GM21825 (cell line): Measurements from ENCODE around the gene HCK.

Experiments used
- ATAC-seq: cut with Tn5 transposase; IDR thresholded peaks from one replicate; pipeline ENCODE4 v1.9.1; 2021; ENCODE audit warnings: mild to moderate bottlenecking, moderate library complexity; ENCODE audit not compliant: unreplicated experiment

HCK gene

DNA sequence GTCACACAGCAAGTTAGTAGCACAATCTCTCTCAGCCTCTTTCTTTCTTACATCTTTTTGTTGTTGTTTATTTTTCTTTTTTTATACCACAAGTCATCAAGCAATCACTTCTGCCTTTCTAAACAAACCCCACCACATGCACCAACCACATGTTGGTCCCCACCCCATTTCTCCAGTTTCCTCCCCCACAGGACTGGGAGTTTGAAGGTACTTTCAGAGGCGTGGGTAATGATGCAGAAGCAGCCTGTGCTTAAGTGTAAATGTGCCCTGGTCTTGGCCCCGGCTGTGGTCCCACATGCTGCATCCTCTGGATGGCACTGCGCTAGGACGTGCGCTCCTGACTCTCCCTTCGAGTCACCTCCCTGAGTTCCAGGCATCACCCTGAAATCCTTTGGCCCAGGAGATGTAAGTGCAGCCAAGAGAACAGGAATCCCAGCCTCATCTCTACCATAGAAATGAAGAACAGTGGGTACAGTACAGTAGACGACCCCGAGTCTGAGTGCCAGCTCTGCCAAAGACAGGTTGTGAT is 5.7 kb downstream of the HCK start:
- ATAC-seq, result no peak

DNA sequence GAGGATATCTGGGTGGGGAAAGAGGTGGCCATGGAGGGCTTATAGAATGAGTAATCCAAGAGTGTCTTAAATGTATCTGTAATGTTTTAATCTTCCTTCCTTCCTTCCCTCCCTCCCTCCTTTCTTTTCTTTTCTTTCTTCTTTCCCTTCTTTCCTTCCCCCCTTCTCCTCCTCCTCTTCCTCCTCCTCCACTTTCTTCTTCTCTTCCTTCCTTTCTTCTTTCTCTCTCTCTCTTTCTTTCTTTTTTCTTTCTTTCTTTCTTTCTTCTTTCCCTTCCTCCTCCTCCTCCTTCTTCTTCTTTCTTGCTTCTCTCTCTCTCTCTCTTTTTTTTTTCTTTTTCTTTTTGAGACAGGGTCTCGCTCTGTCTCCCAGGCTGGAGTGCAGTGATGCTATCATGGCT is 7.1 kb downstream of the HCK start:
- ATAC-seq, result no peak

DNA sequence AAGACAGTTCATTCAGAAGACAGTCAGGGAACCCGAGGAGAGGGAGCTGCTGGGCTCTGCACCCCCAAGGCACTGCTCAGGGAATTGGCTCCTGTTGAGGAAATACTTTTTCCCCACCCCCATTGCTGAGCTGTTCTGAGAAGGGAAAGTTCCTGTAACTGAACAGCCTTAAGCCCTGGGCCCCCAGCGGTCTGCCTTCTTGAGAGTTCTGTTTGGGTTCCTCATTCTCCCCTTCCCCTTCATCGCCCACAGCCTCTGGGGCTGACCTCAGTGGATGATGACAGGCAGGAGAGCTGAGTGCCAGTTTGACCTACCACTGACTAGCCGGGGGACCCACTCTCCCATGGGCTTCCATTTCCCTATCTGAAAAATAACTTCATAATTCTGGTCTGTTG is 10.7 kb downstream of the HCK start:
- ATAC-seq, result no peak

DNA sequence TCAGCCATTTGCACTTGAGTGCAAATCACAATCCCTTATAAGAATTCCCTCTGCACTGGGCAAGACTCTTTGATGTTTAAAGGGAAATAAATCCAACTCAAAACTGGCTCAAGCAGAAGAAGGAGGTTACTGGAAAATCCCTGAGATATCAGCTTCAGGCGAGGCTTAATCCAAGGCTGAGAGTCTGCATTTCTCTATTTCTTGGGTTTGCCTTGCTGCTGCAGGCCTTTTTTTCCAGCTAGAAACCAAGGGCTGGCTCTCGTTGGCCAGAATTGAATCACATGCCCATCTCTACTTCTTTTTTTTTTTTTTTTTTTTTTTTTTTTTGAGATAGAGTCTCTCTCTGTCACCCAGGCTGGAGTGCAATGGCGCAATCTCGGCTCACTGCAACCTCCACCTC is 11.7 kb downstream of the HCK start:
- no peak for ATAC-seq

DNA sequence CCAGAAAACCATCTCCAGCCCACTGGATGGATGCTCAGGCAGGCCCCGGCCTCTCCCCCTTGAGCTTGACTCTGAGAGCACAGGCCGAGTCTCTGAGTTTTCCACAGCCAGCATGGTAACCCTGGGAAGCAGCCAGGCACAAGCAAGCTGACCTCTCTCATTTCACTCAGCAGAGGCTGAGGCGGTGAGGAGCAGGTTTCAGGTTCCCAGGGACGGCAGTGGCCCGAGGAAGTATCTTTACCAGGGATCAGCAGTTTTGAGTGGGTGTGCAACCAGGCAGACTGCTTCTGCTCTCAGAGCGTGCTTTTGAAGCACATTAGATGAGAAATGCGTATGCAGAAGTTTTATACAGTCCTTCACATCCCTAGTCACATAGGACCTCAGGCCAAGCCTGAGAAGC is 12.6 kb downstream of the HCK start:
- no peak for ATAC-seq

DNA sequence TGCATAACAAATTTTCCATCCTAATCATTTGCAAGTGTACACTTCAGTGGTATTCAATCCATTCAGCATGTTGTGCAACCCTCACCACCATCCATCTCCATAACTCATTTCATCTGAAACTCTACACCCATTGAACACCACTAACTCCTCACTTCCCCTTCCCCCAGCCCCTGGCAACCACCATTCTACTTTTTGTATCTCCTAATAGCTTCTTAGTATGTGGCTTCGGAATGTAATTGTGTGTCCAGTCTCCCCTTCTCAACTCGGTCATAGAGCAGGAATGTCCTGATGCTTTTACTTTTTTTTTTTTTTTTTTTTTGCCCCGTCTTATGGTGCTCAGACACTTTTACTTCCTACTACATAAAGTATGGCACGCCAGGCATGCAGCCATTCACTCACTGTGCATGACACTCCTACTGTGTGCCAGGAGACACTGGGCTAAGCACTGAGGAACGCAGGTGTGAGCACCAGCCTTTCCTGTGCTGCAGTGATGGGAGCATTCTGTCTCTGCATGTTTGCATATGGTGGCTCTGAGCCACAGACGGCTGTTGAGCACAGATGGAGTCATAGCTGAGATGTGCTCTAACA is 15.3 kb downstream of the HCK start:
- no peak for ATAC-seq

DNA sequence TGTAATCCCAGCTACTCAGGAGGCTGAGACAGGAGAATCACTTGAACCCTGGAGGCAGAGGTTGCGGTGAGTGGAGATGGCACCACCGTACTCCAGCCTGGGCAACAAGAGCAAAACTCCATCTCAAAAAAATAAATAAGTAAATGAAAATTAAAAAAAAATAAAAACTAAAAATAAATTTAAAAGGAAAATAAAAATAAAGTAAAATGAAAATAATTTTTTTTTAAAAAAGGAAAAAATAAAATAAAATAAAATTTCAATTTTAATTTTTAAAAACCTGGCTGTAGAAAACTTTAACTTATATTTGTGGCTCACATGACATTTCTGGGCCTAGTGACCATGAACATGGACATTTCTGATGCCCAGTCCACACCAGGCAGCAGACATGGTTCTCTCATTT is 16.1 kb downstream of the HCK start:
- no peak for ATAC-seq

DNA sequence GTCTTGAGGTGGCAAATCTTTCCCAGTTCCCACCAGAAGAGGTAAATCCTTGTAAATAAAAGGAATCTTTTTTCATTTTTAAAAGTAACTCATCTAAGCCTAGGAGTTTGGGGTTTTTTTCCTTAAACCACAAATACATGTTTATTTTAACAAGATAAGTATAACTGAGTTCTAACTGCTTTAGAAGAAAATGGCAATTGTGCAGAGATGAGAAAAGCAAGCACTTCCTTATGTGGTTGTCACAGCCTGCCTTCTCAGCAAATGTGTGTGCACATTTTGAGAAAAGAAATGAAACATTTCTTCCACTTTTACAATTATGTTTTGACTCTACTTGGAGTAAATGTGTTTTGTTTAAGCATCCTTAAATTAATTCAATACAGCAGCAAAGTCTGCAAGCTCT is 17.7 kb downstream of the HCK start:
- no peak for ATAC-seq

DNA sequence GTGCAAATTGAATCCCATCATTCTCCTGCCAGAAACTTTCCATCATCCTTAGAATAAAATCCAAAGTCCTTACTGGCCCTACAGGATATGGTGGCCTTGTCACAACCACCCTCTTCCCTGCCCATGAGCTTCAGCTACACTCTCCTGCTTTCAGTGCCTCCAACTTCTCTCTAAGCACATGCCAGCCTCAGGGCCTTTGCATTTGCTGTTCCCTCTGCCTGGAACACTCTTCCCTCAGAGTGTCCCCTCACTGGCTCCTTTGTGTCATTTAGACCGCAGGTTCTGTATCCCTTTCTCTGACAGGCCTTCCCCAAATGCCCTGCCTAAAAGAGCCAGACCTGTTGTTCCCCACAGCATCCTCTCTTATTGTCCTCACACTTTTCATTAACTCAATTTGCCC is 18.2 kb downstream of the HCK start:
- ATAC-seq, result no peak

DNA sequence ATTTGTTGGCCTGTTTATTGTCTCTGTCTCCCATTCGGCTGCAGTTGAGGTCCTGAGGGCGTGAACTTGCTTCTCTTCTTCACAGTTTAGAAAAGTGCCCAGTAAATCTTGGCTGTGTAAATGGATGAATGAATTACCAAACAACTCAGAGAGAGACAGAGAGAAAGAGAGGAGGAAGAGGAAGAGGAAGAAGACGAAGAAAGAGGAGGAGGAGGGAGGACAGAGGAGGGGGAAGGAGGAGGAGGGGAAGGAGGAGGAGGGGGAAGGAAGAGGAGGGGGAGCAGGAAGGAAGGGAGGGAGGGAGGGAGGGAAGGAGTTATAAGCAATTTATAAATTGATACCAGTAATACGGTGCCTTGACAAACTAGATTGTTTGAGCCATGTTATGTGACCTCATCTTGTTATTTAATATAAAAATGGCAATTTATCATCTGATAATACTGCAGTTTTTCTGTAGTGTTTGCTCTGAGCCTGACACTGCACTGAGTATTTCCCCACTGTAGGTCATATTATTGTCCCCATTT is 18.7 kb downstream of the HCK start:
- ATAC-seq, result no peak

DNA sequence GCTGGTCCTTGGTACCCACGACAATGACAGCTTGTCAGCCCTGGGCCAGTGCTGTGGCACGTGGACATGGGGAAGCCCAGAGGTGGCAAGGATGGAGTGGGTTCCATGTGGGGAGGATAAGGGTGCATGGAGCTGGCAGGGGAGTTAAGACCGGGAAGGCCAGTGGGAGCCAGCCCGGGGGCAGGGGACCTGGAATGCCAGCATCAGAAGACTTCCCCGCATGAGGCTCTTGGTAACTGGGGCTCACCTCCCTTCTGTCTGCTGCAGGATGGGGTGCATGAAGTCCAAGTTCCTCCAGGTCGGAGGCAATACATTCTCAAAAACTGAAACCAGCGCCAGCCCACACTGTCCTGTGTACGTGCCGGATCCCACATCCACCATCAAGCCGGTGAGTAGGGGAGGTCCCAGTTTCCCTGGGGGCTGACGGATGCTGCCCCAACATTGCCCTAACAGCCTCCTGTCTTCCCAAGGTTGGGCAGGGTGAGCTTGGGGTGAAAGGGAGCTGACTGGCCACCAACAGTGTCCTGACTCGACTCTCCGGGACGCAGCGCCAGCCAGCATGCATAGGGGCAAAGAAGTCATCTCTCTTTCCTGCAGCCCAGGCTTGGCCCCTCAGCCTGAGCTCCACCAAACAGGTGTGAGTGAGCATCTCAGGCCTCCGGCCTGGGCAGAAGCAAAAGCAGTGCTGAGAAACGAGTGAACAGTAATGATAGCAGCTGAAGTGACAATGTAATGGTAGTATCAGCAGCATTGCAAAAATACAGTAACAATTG is 19.5 kb downstream of the HCK start:
- ATAC-seq, result no peak

DNA sequence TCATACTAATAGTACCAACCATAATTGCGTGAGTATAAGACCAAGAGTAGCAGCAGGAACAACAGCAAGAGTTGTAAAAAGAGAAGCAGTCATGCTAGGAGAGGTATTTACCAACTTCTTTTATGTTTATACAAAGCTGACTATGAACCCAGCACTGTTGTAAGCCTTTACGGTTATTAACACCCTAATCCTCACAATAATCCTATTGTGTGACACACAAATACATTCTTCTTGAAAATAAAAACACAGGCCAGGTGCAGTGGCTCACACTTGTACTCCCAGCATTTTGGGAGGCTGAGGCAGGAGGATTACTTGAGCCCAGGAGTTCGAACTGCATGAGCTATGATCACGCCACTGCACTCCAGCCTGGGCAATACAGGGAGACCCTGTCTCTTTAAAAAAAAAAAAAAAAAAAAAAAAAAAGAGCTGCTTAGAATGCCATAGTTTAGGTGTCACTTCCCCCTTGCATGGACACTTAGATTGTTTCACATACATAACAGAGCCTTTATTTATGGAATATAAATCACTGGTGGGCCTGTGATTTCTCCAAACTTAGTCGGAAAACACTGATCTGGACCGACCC is 20.2 kb downstream of the HCK start:
- ATAC-seq, result no peak

DNA sequence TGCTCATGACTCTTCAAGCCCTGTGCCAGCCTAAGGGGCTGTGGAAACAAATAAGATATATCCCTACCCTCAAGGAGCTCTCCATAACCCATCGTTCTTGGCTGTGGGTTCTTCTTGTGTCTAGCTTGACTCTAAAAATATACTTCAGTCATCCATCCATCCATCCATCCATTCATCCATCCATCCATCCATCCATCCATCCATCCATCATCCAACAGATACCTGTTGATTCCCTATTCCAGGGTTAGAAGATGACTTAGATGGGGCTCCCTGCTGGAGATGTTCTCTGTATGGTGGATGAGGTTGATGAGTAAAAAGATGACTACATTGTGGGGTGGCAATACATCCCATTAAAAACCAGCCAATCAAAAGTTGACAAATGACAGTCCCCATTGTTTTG is 23.5 kb downstream of the HCK start:
- no peak for ATAC-seq

DNA sequence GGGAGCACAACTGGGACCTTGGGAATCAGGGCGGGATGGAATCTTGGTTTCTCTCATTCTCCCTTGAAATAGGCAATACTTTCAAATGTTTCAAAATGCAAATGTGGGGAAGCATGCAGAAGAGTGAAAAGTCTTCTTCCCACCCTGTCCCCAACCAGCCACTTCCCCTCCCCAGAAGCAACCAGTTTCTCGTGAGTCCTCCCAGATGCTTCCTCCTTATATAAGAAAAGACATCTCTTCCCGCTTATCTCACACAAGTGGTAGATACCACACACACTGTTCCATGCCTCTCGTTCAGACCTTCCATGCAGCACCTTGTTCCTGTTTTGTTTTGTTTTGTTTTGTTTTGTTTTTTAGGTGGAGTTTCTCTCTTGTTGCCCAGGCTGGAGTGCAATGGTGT is 25.1 kb downstream of the HCK start:
- no peak for ATAC-seq

DNA sequence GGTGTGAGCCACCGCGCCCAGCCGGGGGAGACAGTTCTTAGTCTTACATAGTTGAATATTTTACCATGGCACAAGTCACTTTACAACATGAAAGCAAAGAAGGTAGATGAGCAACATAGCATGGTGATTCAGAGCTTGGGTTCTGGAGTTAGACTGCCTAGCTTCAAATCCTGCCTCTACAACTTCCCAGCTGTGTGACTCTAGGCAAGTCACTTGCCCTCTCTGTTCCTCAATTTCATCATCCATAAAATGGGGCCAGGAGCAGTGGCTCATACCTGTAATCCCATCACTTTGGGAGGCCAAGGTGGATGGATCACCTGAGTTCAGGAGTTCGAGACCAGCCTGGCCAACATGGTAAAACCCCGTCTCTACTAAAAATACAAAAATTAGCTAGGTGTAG is 26.3 kb downstream of the HCK start:
- ATAC-seq, result no peak

DNA sequence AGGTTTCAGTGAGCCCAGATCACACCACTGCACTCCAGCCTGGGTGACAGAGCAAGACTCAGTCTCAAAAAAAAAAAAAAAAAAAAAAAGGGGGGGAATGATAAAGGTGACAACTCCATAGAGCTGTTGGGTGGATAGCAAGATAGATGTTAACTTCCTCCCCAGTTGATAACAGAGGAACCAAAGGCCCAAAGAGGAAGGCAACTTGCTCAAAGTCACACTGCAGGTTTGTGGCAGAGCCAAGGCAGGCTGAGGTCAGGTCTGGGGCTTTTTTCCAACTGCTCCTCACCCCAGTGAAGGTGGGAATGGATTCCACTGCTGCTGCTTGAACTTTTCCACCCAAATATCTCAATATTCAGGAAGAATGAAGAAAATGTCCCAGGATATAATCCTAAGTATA is 26.7 kb downstream of the HCK start:
- no peak for ATAC-seq

DNA sequence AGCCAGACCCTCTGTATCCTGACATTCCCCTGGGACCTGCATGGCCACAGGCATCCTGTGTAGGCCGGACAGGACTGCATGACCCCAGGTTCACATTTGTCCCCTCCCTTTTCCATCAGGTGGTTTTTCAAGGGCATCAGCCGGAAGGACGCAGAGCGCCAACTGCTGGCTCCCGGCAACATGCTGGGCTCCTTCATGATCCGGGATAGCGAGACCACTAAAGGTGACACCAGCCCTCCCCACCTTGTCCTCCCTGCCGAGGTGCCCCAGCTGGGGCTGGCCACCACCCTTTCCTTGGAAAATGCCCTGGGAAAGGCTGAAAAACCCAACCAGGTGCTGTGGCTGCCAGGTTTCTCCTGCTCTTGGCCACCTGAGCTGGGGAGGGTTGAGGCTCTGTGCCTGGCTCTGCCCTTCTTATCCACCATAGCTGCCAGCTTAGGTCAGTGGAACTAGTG is 27.6 kb downstream of the HCK start:
- no peak for ATAC-seq

DNA sequence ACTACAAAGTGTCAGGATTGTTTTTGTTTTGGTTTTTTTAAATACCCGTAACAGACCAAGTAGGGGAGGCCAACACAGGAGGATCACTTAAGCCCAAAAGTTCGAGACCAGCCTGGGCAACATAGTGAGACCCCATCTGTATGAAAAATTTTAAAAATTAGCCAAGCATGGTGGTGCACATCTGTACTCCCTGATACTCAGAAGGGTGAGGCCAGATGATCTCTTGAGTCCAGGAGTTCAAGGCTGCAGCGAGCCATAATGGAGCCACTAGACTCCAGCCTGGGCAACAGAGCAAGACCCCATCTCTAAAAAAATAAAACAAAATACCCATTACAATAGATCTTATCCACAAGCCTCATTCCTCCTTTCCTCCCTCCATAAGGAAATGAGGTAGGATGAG is 28.7 kb downstream of the HCK start:
- no peak for ATAC-seq

DNA sequence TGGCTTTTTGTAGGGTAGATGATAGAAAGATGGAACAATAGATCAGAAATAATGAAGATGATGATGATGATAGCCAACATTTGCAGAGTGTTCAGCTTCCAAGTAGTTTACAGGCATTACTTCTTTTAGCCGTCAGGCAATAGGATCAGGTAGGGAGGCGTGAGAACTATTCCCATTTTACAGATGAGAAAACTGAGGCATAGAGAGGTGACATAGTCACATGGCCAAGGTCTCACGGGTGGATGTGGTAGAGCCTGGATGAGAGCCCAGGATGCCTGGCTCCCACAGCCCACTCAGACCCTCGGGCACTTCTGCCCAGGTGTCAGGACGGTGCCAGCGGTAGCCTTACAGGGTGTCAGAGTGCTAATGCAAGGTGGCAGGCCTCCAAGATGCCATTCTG is 31.4 kb downstream of the HCK start:
- no peak for ATAC-seq

DNA sequence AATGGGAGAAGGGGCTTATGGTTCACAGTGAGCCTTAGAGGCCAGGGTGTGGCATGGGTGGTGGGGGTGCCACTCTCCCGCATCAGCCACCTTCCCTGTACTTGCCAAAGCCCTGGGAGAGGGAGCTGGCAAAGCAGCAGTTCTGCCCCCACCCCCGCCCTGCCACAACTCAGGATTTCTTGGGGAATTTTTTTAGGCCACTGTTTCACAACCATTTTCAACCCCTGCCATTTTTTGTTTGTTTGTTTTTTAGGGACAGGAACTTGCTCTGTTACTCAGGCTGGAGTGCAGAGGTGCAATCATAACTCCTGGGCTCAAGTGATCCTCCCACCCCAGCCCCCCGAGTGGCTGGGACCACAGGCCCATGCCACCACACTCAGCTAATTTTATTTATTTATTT is 35.0 kb downstream of the HCK start:
- ATAC-seq, result no peak

DNA sequence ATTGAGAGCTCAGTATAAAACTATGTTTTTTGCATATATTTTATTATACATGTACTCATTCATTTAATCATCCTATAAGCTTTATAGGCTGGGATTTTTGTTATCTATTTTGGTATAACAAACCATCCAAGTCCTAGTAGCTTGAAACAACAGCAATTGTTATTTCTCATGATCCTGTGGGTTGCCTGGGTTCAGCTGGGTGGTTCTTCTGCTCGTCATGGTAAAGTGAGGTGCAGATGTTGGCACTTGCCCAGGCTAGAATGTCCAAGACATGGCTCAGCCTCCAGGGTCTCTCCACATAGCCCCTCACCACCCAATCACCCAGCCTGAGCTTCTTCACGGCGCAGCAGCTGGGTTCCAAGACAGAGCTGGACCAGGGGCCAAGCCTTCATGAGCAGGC is 36.7 kb downstream of the HCK start:
- ATAC-seq, result no peak
